Measurements from ENCODE around the gene DOCK8.

Gene DOCK8

DNA sequence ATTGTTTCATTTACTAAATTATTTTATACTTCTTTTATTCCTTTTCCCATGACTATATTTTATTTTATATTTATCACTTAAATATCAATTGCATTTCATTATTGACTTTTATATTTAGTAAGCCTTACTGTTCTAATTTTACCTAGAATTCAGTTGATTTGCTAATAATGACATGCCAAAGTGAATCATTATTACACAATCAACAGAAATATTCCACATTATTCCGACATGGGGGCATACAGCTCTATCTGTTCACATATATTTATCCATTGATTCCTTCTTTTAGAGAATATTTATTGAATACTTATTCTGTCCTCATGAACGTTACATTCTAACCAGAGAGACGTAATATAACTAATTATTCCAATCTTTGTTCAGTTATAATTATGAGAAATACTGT lies 221.8 kb downstream of the DOCK8 start:
- no peak for DNase-seq

GRCh38 chr9:437066-437465 lies 222.4 kb downstream of the DOCK8 start:
- DNase-seq, result no peak

GRCh38 chr9:437574-438001 lies 222.9 kb downstream of the DOCK8 start:
- no peak for DNase-seq

DNA sequence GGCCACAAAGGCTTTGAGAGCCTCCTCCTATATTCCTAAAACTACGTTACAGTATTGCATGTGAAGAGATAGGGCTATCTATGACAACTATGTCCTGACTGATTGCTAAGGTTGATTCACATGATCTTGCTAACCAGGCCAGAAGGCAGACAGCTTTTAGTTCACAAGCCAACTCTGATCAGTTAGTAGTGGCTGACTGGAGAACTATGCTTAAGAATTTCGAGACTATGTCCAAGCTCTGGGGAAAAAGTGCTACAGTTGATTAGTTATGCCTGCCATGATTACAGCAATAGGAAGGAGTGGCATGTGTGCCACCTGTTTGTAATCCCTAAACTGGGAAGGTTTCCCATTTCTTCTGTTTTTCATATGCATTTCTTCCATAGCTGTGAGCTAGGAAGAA lies 223.4 kb downstream of the DOCK8 start:
- no peak for DNase-seq

- no peak for DNase-seq
Measured at GRCh38 chr9:438961-439768, 224.5 kb downstream of the DOCK8 start.

DNA sequence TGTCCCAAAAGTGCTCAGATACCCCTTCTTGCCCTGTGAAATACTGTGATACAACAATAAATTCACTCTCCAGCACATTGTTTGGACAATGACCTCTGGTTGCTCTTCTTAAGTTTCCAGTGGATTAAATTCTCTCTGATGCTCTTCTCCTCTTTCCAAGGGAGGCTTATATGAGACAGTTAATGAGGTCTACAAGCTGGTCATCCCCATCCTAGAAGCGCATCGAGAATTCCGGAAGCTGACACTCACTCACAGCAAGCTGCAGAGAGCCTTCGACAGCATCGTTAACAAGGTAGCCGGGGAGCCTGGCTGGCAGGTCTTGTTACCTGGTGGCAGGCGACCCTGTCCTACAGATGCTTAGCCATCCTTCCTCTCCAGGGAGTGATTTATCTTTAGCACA lies 226.5 kb downstream of the DOCK8 start:
- no peak for DNase-seq

- no peak for DNase-seq
Measured at GRCh38 chr9:444528-444927, 229.9 kb downstream of the DOCK8 start.

DNA sequence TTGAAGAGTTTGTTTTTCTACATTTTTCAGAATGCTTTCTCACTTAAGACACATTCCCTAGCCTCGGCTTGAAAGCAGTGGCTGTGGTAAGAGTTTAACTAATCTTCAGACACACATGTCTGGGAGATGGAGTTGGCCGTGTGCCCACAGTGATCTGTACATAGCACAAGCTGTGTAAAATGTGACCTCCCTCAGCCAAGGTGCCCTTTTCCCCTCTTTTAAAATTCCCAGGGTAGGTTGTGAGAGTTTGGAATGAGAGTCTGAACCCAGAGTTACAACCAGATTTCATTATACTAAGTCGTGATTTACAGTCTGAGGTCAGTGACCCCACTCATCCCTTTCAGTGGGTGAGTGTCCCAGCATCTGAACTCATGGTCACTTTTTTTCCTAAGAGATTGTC lies 230.4 kb downstream of the DOCK8 start:
- no peak for DNase-seq

- DNase-seq, result no peak
Measured at GRCh38 chr9:446074-446699, 231.5 kb downstream of the DOCK8 start.

- DNase-seq, result no peak
Measured at GRCh38 chr9:447230-448025, 232.8 kb downstream of the DOCK8 start.

- DNase-seq, result no peak
Measured at GRCh38 chr9:450057-450456, 235.4 kb downstream of the DOCK8 start.

- DNase-seq, result no peak
Measured at GRCh38 chr9:450561-450960, 235.9 kb downstream of the DOCK8 start.

DNA sequence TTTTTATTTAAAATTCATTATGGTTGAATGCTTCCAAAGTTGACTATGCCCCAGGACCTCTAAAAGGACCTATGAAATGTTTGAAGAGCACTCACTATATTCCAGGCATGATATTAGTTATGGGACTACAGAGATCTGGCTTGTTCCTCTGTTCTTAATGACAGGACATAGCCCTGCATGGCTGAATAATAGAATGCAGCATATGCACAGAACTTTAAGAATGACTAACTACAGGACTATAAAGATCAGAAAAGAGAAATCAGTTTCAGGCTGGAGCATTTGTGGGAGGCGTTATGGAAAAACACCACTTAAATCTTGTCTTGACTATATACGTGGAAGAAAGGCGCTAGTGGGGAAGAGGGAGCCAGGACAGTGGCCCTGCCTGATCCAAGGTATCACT lies 239.2 kb downstream of the DOCK8 start:
- no peak for DNase-seq

- no peak for DNase-seq
Measured at GRCh38 chr9:456365-456764, 241.7 kb downstream of the DOCK8 start.

- no peak for DNase-seq
Measured at GRCh38 chr9:458590-458989, 243.9 kb downstream of the DOCK8 start.

DNA sequence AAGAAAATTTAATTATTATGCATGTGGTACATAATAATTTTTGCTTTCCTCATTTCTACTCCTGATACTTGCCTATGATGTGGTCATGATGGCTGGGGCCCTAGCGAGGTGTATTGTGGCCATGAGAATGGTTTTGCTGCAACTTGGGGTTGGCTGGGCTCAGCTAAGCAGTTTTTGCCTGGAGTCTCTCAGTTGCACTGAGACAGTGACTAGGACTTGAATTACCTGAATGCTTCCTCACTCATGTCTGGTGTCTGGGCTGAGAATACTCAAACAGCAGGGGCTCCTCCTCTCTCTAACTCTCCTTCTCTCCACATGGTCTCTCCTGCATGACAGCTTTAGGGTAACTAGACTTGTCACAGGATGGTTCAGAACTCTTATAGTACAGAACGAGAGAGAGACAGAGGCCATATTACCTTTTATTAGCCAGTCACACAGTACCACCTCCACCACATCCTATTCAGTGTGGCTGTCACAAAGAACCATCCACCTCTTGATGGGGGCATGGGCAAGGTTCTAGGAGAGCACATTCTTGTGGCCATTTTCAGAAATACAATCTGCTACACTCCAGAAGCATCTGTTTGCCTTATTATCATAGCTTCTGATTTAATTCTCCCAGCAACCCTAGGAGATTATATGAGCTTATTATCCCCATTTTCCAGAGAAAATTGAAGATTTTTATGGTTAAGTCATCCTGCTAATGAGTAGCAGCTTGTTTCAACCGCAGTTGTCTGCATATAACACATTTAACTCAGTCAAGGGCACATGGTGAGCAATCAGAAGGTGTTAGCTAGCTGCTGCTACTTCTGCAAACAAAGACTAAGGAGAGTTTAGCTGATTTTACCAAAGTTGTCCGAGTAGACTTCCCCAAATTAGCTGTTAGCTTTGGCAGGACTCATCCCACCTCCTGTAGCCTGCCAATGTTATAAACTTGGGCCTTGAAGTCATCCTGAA lies 245.1 kb downstream of the DOCK8 start:
- DNase-seq, result no peak

DNA sequence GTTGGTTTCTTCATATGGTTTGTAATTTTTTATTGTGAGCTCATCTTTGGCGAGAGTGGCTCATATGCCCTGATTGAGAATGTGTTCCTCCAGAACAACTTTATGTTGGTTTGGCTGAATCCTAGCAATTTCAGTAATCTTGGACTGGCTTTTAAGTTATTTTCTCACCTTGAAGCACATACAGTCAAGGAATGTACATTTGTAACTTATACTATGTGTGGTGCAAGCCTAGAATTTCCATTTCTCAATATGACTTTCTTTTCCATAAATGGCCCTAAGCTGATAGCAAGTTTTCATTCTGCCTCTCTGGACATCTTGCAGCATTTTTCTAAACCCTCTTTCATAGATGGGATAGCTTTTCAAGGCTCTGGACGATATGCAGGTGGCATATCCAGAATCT lies 247.5 kb downstream of the DOCK8 start:
- no peak for DNase-seq

GRCh38 chr9:462606-463005 lies 247.9 kb downstream of the DOCK8 start:
- no peak for DNase-seq

- no peak for DNase-seq
Measured at GRCh38 chr9:463455-464171, 248.9 kb downstream of the DOCK8 start.

GRCh38 chr9:466747-467146 lies 252.1 kb downstream of the DOCK8 start:
- no peak for DNase-seq

- DNase-seq, result no peak
Measured at GRCh38 chr9:468766-469426, 254.2 kb downstream of the DOCK8 start.

Measured in NCI-H187 treated with DMSO at 0.1 percent for 48 hours (cell line).